HG03378 (cell line): ENCODE measurements around the gene CASTOR1.

Source experiments
- ATAC-seq: cut with Tn5 transposase; IDR thresholded peaks from one replicate; pipeline ENCODE4 v1.9.1; 2021; ENCODE audit warnings: mild to moderate bottlenecking, moderate library complexity; ENCODE audit not compliant: unreplicated experiment

The CASTOR1 gene

DNA sequence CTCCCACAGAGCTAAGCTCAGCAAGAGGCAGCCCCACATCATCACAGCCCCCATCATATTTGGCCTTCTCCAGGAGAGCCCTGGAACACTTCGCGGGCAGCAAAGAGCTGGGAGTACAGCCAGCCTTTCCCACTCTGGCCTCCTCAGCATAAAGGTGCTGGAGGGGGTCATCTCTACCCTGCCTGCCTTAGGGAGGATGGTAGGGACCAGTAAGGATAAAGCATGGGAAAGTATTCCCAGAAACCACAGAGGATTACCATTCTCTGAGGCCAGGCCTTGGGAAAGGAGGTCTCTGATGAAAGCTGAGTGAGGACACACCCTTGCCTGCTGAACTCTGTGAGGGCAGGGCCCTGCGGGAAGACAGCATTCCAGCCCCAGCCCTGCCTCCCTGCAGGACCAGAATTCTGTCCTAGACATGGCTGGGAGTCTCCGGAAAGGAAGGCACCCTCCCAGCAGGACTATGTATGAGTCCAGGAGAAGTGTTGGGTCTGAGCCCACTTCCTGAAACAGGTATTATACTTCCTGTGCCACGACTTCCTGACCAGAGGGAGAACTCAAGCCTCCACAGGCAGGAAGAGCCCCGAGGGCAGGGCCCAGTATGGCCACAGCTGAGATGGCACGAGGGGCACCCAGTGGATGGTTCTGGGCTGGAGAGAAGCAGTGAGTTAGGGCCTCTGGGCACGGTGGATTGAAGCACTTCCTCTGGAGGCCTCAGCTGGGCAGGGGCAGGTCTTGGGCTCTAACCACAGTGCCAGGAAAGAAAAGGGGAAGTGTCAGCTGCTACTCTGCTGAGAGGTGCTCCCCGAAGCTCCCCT is 12.9 kb upstream of the CASTOR1 start:
- no peak for ATAC-seq

DNA sequence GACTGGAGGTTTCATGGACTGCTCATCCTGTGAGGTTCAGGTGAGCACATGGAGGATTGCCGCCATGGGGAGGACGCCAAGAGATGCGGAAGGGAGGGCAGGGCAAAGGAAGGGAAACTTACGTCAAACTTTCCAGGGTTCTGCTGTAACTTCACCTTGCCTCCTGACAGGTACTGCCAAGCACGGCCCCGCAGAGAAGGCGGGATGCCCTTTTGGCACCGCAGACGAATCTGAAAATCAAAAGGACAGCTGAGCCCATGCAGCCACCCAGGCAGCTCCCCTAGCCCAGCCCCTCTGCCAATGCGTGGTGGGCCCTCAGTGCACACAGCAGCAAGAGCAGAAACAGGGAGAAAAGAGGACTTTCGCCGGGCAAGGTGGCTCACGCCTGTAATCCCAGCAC is 10.0 kb upstream of the CASTOR1 start:
- no peak for ATAC-seq

- ATAC-seq: no peak
Measured at GRCh38 chr22:30297991-30298701, 8.8 kb upstream of the CASTOR1 start.

DNA sequence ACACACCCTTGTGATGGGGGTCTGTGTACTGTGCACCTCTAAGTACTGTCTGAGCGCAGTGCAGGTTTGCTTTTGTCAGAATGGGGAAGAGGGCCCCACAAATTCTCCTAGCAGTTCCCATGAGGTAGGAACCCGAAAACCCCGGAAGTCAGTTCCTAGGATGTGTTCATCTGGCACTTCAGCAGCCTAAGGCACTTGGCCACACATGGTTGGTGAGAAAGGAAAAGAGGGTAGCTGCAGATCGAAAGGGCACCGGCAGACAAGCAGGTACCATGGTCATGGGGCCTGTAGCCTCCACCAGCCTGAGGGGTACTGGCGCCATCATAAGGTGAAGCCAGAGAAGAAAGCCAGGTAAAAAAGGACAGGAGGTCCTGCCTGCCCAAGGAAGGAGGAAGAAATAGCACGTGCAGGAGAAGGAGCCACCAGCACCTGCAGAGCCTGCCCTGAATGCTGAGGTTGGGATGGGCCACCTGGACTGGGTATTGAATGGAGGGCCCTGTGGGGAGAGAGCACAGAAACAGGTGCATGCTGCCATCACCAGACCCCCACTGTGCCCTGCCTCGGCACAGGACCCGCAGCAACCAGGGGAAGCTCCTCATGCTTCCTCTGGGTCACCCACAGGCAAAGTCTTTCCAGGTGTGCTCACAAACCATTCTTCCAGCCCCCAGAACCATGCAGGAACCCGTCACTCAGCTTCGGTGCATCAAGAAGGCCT is 8.1 kb upstream of the CASTOR1 start:
- no peak for ATAC-seq

- ATAC-seq: no peak
Measured at GRCh38 chr22:30296833-30297232, 7.5 kb upstream of the CASTOR1 start.

- no peak for ATAC-seq
Measured at GRCh38 chr22:30296324-30296723, 7.0 kb upstream of the CASTOR1 start.

DNA sequence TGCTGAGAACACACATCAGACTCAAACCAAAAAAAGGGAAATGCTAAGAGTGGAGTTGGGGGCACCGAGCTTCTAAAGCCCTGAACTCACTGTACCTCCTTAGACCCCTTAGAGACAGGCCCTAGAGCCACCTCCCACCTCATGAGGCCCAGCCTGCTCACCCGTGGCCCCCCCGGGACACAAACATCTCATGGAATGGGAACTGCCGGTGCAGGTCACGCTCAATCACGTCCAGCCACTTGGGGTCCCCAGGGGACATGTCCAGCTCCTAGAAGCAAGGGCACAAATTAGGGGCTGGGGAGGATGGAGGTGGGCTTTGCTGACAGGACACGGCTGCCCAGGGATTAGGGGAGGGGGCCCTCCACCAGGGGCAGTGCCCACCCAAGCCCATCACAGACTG is 6.3 kb upstream of the CASTOR1 start:
- ATAC-seq: no peak

DNA sequence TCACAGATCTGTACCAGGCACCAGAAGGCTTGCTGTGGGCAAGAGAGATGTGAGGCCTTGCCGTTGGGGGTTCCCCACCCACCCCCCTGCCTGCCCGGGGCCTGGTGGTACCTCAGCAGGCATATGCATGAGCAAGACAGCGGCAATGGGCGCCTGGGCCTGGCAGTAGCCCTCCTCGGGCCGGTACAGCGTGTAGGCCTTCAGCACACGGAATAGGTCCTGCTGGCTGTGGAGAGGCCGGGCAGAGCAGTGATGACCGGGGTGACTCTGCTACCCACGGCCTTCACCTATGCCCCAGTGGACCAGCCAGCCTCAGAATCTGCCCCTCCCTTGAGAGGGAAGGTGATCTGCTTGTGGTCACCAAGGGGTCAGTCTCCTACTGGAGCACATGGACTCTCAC is 5.5 kb upstream of the CASTOR1 start:
- no peak for ATAC-seq

DNA sequence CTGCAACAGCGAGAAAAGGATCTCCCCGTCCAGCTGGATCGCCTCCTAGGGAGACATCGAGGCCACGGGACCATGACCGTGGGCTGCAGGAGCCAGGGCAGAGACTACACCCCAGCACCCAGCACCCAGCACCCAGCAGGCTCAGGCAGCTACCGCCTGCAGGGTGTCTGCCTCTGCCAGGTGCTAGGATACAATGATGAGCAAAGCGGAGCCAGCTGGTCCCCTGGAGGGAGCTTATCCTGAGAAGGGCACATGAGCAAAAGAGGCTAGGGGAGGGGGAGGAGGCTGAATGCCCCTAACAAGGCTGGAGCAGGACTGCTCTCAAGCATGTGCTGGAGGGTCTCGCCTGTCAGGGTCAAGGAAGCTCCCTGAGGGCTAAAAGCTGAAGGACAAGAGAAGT is 4.8 kb upstream of the CASTOR1 start:
- no peak for ATAC-seq

DNA sequence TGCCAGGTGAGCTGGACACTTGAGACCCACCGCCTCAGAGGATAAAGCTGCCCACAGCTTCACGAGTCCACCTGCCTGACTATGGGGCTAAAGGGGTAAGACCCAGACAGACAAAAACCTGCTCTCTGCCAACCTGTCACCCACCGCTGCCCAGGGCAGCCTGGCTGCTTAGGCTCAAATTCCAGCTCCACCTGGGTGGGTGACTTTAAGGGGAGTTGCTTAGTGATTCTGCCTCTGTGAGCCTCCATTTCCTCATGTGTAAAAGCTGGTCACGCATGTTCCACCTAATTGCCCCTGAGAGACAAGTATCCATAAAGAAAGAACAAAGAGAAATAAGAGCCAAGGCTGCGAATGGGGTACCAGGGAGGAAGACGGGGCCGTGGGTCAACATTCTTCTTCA is 3.7 kb upstream of the CASTOR1 start:
- no peak for ATAC-seq

DNA sequence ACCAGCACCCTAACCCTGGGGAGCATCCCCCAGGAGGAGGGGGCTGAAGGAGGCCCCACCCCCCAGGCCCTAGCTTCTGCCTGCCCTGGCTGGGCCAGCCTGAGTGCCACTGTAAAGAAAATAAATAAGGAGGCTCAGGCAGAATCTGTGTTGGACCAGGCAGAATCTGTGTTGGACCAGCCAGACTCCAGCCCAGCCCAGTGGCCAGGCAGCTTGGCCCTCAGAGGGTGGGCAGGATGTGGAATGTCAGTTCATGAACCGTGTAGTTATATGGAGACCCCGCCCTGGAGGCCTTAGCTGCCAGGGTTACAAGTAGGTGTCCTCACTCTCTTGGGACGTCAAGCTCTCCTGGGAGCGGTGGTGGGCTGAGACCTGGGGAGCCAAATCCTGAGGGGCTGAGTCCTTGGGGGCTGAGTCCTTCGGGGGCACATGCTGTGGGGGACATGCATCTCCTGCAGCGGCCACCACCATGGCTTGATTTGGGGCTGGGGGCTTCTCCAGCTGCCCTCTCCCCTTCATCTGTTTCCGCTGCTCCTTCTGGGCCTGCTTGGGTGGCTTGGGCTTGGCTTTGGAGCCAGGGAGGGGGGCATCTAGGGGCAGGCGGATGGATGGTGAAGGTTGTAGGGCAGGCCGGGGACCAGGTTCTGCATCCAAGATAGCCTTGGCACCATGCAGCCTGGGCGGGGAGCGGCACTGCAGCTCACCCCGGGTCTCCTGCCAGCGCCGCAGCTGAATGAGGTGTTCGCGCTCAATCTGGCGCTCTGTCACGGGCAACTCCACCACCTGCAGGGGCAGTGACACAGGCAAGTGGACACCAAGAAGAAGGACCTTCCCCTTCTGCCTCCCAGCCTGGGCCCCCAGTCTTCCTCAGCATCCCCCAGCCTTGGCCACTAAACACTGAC is 3.0 kb upstream of the CASTOR1 start:
- ATAC-seq: no peak

GRCh38 chr22:30291058-30291892 is 2.0 kb upstream of the CASTOR1 start:
- ATAC-seq: no peak

- ATAC-seq: no peak
Measured at GRCh38 chr22:30290342-30291057, 1.2 kb upstream of the CASTOR1 start.

- no peak for ATAC-seq
Measured at GRCh38 chr22:30289980-30290313, 642 bp upstream of the CASTOR1 start.

- ATAC-seq: no peak
Measured at GRCh38 chr22:30288419-30289140, 725 bp downstream of the CASTOR1 start.

GRCh38 chr22:30287648-30288418 is 1.5 kb downstream of the CASTOR1 start:
- ATAC-seq: no peak

DNA sequence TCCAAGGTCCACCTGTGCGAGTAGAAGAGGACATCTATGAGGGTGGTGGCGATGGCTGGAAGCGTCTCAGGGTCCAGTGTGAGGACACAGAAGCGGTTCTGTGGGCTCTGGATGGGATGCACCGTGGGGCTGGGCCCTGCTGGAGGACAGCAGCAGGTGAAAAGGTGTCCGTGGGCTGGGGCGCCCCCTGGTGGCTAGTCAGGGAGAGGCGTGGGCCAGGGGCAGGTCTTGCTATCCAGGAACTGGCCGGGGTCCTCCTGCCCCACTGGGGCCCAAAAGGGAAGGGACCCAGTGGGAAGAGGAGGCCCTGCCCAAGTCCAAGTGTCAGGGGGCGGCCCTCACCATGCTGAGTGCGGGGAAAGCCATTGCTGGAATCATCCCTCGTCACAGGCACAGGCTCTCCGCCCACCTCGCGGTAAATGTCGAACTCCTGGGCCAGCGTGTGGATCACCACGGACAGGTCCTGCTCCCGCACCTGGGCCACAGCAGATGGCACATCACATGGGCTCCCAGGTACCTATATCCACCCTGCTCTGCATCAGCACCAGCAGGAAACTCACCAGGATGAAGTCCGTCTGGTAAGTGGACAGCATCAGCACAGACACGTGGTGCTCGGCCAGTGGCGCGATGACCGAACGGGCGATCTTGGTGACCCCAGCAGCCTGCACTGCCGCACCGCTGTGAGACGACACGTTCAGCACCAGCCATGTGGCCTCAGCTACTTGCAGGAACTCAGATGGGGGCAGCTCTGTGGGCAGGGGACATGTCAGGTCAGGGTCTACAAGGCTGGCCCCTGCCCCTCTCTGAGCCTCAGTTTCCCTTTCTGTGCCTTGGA is 2.3 kb downstream of the CASTOR1 start:
- ATAC-seq: no peak
